OCI-LY7 (cell line): ENCODE results near the gene VAT1L. TPM values are rescaled to one million over a fixed set of nuclear protein-coding genes. Genes with fewer than 3 reads are reported as not detected.
A peak's percentile ranks its signal among the peaks of the same experiment; 100 is the strongest.

Experiments used
- BruUV-seq: library from RNA; stranded (reverse); fragments of 400-500 nt; replicated peaks from 2 replicates; lab custom pipeline; 2021; lab: Mats Ljungman, UMichigan
- CTCF ChIA-PET: fragments of 300-600 bp; sonication (Branson Sonifier 250); formaldehyde crosslinking; loops from one replicate; lab custom pipeline; 2022; ENCODE audit warnings: antibody characterized with exemption; ENCODE audit not compliant: unreplicated experiment; lab: Charles Lee
- POLR2A ChIA-PET: fragments of 300-600 bp; sonication (Branson Sonifier 250); formaldehyde crosslinking; loops from one replicate; lab custom pipeline; 2022; ENCODE audit warnings: antibody characterized with exemption; lab: Charles Lee
- DNase-seq: peaks from one replicate; pipeline ENCODE4 v3.0.0-alpha.2; 2015; ENCODE audit warnings: low spot score
- H2AFZ ChIP-seq: fragments of 200-600 bp; sonication (generic), shearing (Covaris generic); 2 replicates; pipeline ENCODE4 v1.6.1; 2014; ENCODE audit warnings: mild to moderate bottlenecking, antibody characterized with exemption, low read length, moderate library complexity
- H3K27ac ChIP-seq: fragments of 200-600 bp; sonication (generic); 2 replicates; pipeline ENCODE4 v1.5.1; 2014; ENCODE audit warnings: mixed run types, low read depth, mild to moderate bottlenecking, moderate library complexity, low read length, inconsistent platforms; ENCODE audit not compliant: poor library complexity, severe bottlenecking
- H3K36me3 ChIP-seq: fragments of 200-600 bp; sonication (generic); 2 replicates; pipeline ENCODE4 v1.6.1; 2014; ENCODE audit warnings: mild to moderate bottlenecking, antibody characterized with exemption, low read length, moderate library complexity, mixed read lengths; ENCODE audit not compliant: insufficient read depth
- H3K4me1 ChIP-seq: fragments of 200-600 bp; sonication (generic); 2 replicates; pipeline ENCODE4 v1.5.1; 2014; ENCODE audit warnings: mild to moderate bottlenecking, low read length; ENCODE audit not compliant: insufficient read depth, poor library complexity, severe bottlenecking
- H3K4me2 ChIP-seq: fragments of 200-600 bp; sonication (generic); 2 replicates; pipeline ENCODE4 v1.6.1; 2014; ENCODE audit warnings: mild to moderate bottlenecking, low read length
- H3K4me3 ChIP-seq: fragments of 200-600 bp; sonication (generic); 2 replicates; pipeline ENCODE4 v1.5.1; 2014; ENCODE audit warnings: mild to moderate bottlenecking, low read depth, low read length; ENCODE audit not compliant: poor library complexity, severe bottlenecking
- H3K79me2 ChIP-seq: fragments of 200-600 bp; sonication (generic); 2 replicates; pipeline ENCODE4 v1.6.1; 2016; ENCODE audit warnings: low read depth, mild to moderate bottlenecking, low read length, moderate library complexity, mixed read lengths; ENCODE audit not compliant: insufficient read depth
- H3K9me2 ChIP-seq: fragments of 200-600 bp; sonication (generic); 2 replicates; pipeline ENCODE4 v1.6.1; 2016; ENCODE audit warnings: mild to moderate bottlenecking, low read length, mixed read lengths; ENCODE audit not compliant: insufficient read depth
- H3K9me3 ChIP-seq: fragments of 200-600 bp; sonication (generic); 2 replicates; pipeline ENCODE4 v1.6.1; 2014; ENCODE audit warnings: mild to moderate bottlenecking, mixed run types, low read length, mixed read lengths
- H4K20me1 ChIP-seq: fragments of 200-600 bp; sonication (generic); 2 replicates; pipeline ENCODE4 v1.6.1; 2014; ENCODE audit warnings: mild to moderate bottlenecking, antibody characterized with exemption, low read length, moderate library complexity, mixed read lengths; ENCODE audit not compliant: insufficient read depth
- CTCF ChIP-seq: fragments of 200-600 bp; sonication (generic); conservative IDR thresholded peaks from 2 replicates; pipeline ENCODE4 v1.5.1; 2014; ENCODE audit warnings: mild to moderate bottlenecking, antibody characterized with exemption, low read length, moderate library complexity, mixed read lengths
- EZH2phosphoT487 ChIP-seq: fragments of 200-600 bp; sonication (generic); IDR thresholded peaks from 2 replicates; pipeline ENCODE4 v1.6.1; 2018; ENCODE audit warnings: low read depth, borderline replicate concordance, mild to moderate bottlenecking, mixed run types, antibody characterized with exemption, low read length, moderate library complexity, mixed read lengths
- intact Hi-C: fragments of 100-400 bp; cut with micrococcal nuclease; formaldehyde crosslinking; loops from one replicate; pipeline ENCODE4 v1.10.0; 2022; ENCODE audit not compliant: unreplicated experiment
- total RNA-seq, 2 experiments: library from RNA; depleted of rRNA in 1 of 2; stranded (reverse); fragments of >200 nt in 1 of 2; shearing (Covaris generic) in 1 of 2; gene quantifications; 2 replicates each; pipeline ENCODE4 v1.2.3, GENCODE V29; 2014 to 2022

The VAT1L gene
- total RNA-seq, 2 experiments from 2014 or later: not detected

GRCh38 chr16:77970371-77970770 lies 182.0 kb downstream of the VAT1L start:
- Histone ChIP-seq H3K79me2 (no peaks in the 10 kb centered on the region), H4K20me1 (no peaks in the 10 kb centered on the region), H3K4me1 (no peaks in the 10 kb centered on the region), H3K27ac (no peak overlapping the region), H3K9me3 (no peaks in the 10 kb centered on the region), H2AFZ (no peak overlapping the region), H3K9me2 (no peaks in the 10 kb centered on the region), H3K36me3 (no peaks in the 10 kb centered on the region), H3K4me2 (no peak overlapping the region), H3K4me3 (no peak overlapping the region)
- no TSS peak for BruUV-seq
- CTCF ChIA-PET: no interaction called here
- TF ChIP-seq CTCF (no peak), EZH2phosphoT487 (no peak)
- POLR2A ChIA-PET: interaction anchor here (0.6 to 1.6 kb wide), 4 partner anchors 11 to 419 kb away, joined by 3 to 7 read pairs (median 4); no protein-coding TSS in a partner anchor
- intact Hi-C loops: loop anchor here (2.0 kb wide), 1 partner anchor 734 kb away; no protein-coding TSS in a partner anchor
- DNase-seq: no peak

- POLR2A ChIA-PET: interaction anchor here (1.6 kb wide), 1 partner anchor 300 kb away, joined by 7 read pairs; no protein-coding TSS in a partner anchor
- peak; percentile 92 for TF ChIP-seq CTCF
- no peak for TF ChIP-seq EZH2phosphoT487
- no peaks in the 10 kb centered on the region for H3K9me3 ChIP-seq
These were observed 183.1 kb downstream of the VAT1L start for GRCh38 chr16:77971306-77972061.

GRCh38 chr16:77972062-77972392 lies 183.7 kb downstream of the VAT1L start:
- Histone ChIP-seq H3K36me3 (no peaks in the 10 kb centered on the region), H3K9me2 (no peaks in the 10 kb centered on the region), H2AFZ (no peak overlapping the region), H3K79me2 (no peaks in the 10 kb centered on the region), H3K4me3 (no peak overlapping the region), H3K4me2 (no peak overlapping the region), H4K20me1 (no peaks in the 10 kb centered on the region), H3K4me1 (no peaks in the 10 kb centered on the region), H3K27ac (no peak overlapping the region), H3K9me3 (no peaks in the 10 kb centered on the region)
- TF ChIP-seq CTCF (no peak), EZH2phosphoT487 (no peak)
- no peak for DNase-seq
- no TSS peak for BruUV-seq
- ChIA-PET POLR2A (no interaction called here), CTCF (no interaction called here)
- intact Hi-C loops: no loop called here

More at GRCh38 chr16:77971306-77972061, 183.1 kb downstream of the VAT1L start:
- CTCF ChIA-PET: no interaction called here
- no peaks in the 10 kb centered on the region for H3K9me2 ChIP-seq
- H3K4me2 ChIP-seq: no peak overlapping the region
- H4K20me1 ChIP-seq: no peaks in the 10 kb centered on the region
- intact Hi-C loops: loop anchor here (1.0 to 2.0 kb wide), 2 partner anchors 296 to 735 kb away; no protein-coding TSS in a partner anchor
- H3K36me3 ChIP-seq: no peaks in the 10 kb centered on the region
- peak; percentile 72 for DNase-seq
- H3K79me2 ChIP-seq: no peaks in the 10 kb centered on the region
- no TSS peak for BruUV-seq
- H3K4me3 ChIP-seq: no peak overlapping the region
- no peak overlapping the region for H2AFZ ChIP-seq
- H3K27ac ChIP-seq: no peak overlapping the region
- no peaks in the 10 kb centered on the region for H3K4me1 ChIP-seq
